DOHH2 (cell line): ENCODE data around the gene CACTIN.

Experiments used
- CTCF ChIP-seq: fragments of 200-600 bp; sonication (generic); IDR thresholded peaks from one replicate; pipeline ENCODE4 v1.5.1; 2014; ENCODE audit warnings: antibody characterized with exemption, mild to moderate bottlenecking, low read depth, low read length; ENCODE audit not compliant: poor library complexity, severe bottlenecking
- EZH2phosphoT487 ChIP-seq: fragments of 200-600 bp; sonication (generic); IDR thresholded peaks from 2 replicates; pipeline ENCODE4 v1.6.1; 2017; ENCODE audit warnings: borderline replicate concordance, mild to moderate bottlenecking, antibody characterized with exemption, low read length, moderate library complexity, mixed read lengths

- no peak for TF ChIP-seq CTCF
- TF ChIP-seq EZH2phosphoT487: no peak
These were observed 12.9 kb upstream of the CACTIN start for GRCh38 chr19:3639479-3639878.
